PC-3 (cell line): ENCODE measurements around the gene SPATA18. TPM values are rescaled to one million over a fixed set of nuclear protein-coding genes. Genes with fewer than 3 reads are reported as not detected.
"Not testable (repeated sequence)": the region's sequence is repeated elsewhere in the genome, so short reads cannot be mapped to it uniquely, and the experiment has no call there.

ENCODE experiments used
- ATAC-seq: fragments of 200-7000 bp; cut with Tn5 transposase; 2 replicates; pipeline ENCODE4 v1.9.1; 2020; ENCODE audit warnings: mild to moderate bottlenecking, moderate library complexity
- BruUV-seq: library from RNA; stranded (reverse); fragments of 400-500 nt; replicated peaks from 2 replicates; lab custom pipeline; 2021; lab: Mats Ljungman, UMichigan
- CTCF ChIA-PET: fragments of 300-600 bp; sonication (Branson Sonifier 250); formaldehyde crosslinking; loops from one replicate; lab custom pipeline; 2022; ENCODE audit warnings: antibody characterized with exemption; lab: Charles Lee
- POLR2A ChIA-PET: fragments of 300-600 bp; sonication (Branson Sonifier 250); formaldehyde crosslinking; loops from one replicate; lab custom pipeline; 2022; ENCODE audit warnings: antibody characterized with exemption; ENCODE audit not compliant: unreplicated experiment; lab: Charles Lee
- DNase-seq: peaks from one replicate; pipeline ENCODE4 v3.0.0-alpha.2; 2015
- H2AFZ ChIP-seq: fragments of 300-600 bp; sonication (generic); 2 replicates; pipeline ENCODE4 v1.6.0; 2016; ENCODE audit warnings: antibody characterized with exemption, low read length
- H3F3A ChIP-seq: fragments of 300-600 bp; sonication (generic); one replicate; pipeline ENCODE4 v1.6.0; 2017; ENCODE audit warnings: antibody characterized with exemption, low read length, control low read depth, mild to moderate bottlenecking; ENCODE audit not compliant: unreplicated experiment
- H3K27ac ChIP-seq: fragments of 300-600 bp; sonication (generic); 2 replicates; pipeline ENCODE4 v1.5.1; 2016; ENCODE audit warnings: mild to moderate bottlenecking, low read length
- H3K27me3 ChIP-seq: fragments of 300-600 bp; sonication (generic); 2 replicates; pipeline ENCODE4 v1.6.1; 2016; ENCODE audit warnings: low read length, mixed read lengths
- H3K36me3 ChIP-seq: fragments of 300-600 bp; sonication (generic); 2 replicates; pipeline ENCODE4 v1.6.1; 2016; ENCODE audit warnings: low read depth, mixed run types, low read length, mixed read lengths
- H3K4me1 ChIP-seq: fragments of 300-600 bp; sonication (generic); 2 replicates; pipeline ENCODE4 v1.5.1; 2016; ENCODE audit warnings: low read length; ENCODE audit not compliant: insufficient read depth
- H3K4me2 ChIP-seq: fragments of 300-600 bp; sonication (generic); 2 replicates; pipeline ENCODE4 v1.6.0; 2016; ENCODE audit warnings: low read length
- H3K4me3 ChIP-seq: fragments of 300-600 bp; sonication (generic); 2 replicates; pipeline ENCODE4 v1.5.1; 2016; ENCODE audit warnings: mild to moderate bottlenecking, low read length, mixed read lengths
- H3K79me2 ChIP-seq: fragments of 300-600 bp; sonication (generic); 2 replicates; pipeline ENCODE4 v1.6.1; 2017; ENCODE audit warnings: low read length, mixed read lengths
- H3K9ac ChIP-seq: fragments of 300-600 bp; sonication (generic); 2 replicates; pipeline ENCODE4 v1.6.0; 2016; ENCODE audit warnings: mild to moderate bottlenecking, low read length
- H3K9me2 ChIP-seq: fragments of 300-600 bp; sonication (generic); replicated peaks from 2 replicates; pipeline ENCODE4 v1.6.1; 2016; ENCODE audit warnings: mixed run types, low read length, mixed read lengths
- H3K9me3 ChIP-seq: fragments of 300-600 bp; sonication (generic); 2 replicates; pipeline ENCODE4 v1.6.1; 2016; ENCODE audit warnings: low read length, mixed read lengths
- H4K20me1 ChIP-seq: fragments of 300-600 bp; sonication (generic); 2 replicates; pipeline ENCODE4 v1.6.1; 2016; ENCODE audit warnings: low read length, mixed read lengths
- EZH2 ChIP-seq: fragments of 300-600 bp; sonication (generic); IDR thresholded peaks from one replicate; pipeline ENCODE4 v1.6.1; 2017; ENCODE audit warnings: antibody characterized with exemption, mild to moderate bottlenecking, low read length; ENCODE audit not compliant: unreplicated experiment
- EZH2phosphoT487 ChIP-seq: fragments of 300-600 bp; sonication (generic); IDR thresholded peaks from 2 replicates; pipeline ENCODE4 v1.6.1; 2018; ENCODE audit warnings: mild to moderate bottlenecking, antibody characterized with exemption, low read length, borderline replicate concordance
- intact Hi-C: fragments of 100-400 bp; cut with micrococcal nuclease; formaldehyde crosslinking; loops from 2 replicates; pipeline ENCODE4 v1.9.0; 2023
- total RNA-seq: library from RNA; depleted of rRNA; stranded (reverse); fragments of >200 nt; gene quantifications from 2 replicates; pipeline ENCODE4 v1.2.3, GENCODE V29; 2014
- TF ChIP-seq, protein P1 (sequence below): fragments of 300-600 bp; sonication (generic); conservative IDR thresholded peaks from 2 replicates; pipeline ENCODE4 v1.5.1; 2017; ENCODE audit warnings: antibody characterized with exemption, low read depth, mild to moderate bottlenecking, low read length

Gene SPATA18
- total RNA-seq, 1 experiment from 2014 or later, result not detected

DNA sequence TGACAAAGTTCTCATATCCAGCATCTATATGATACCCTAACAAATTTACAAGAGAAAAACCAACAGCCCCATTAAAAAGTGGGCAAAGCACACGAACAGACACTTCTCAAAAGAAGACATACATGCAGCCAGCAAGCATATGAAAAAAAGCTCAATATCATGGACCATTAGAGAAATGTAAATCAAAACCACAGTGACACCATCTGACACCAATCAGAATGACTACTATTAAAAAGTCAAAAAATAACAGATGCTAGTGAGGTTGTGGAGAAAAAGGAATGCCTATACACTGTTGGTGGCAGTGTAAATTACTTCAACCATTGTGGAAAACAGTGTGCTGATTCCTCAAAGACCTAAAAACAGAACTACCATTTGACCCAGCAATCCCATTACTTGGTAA, 86.0 kb downstream of the SPATA18 start:
- H3K9me3 ChIP-seq, H3K27ac ChIP-seq, H3K4me3 ChIP-seq, POLR2A ChIA-PET, H3K9me2 ChIP-seq, H3K79me2 ChIP-seq, H3K9ac ChIP-seq, H3K4me2 ChIP-seq, H2AFZ ChIP-seq, H4K20me1 ChIP-seq, H3K4me1 ChIP-seq, H3F3A ChIP-seq, H3K36me3 ChIP-seq, BruUV-seq: not testable (repeated sequence)
- H3K27me3 ChIP-seq, result 0 out of 2 replicates have a peak, but pooled peaks cover 11% of the 10 kb centered on the region
- CTCF ChIA-PET, result interaction anchor here (0.6 to 1.0 kb wide), 4 partner anchors 23 to 845 kb away, joined by 3 to 6 read pairs (median 4); partner anchors contain the start of gene SGCB
- ATAC-seq (peak; percentile 53), DNase-seq (peak; percentile 28)
- intact Hi-C loops, result loop anchor here (1.0 to 2.0 kb wide), 3 partner anchors 34 to 252 kb away; no protein-coding TSS in a partner anchor
- TF ChIP-seq, protein P1, sequence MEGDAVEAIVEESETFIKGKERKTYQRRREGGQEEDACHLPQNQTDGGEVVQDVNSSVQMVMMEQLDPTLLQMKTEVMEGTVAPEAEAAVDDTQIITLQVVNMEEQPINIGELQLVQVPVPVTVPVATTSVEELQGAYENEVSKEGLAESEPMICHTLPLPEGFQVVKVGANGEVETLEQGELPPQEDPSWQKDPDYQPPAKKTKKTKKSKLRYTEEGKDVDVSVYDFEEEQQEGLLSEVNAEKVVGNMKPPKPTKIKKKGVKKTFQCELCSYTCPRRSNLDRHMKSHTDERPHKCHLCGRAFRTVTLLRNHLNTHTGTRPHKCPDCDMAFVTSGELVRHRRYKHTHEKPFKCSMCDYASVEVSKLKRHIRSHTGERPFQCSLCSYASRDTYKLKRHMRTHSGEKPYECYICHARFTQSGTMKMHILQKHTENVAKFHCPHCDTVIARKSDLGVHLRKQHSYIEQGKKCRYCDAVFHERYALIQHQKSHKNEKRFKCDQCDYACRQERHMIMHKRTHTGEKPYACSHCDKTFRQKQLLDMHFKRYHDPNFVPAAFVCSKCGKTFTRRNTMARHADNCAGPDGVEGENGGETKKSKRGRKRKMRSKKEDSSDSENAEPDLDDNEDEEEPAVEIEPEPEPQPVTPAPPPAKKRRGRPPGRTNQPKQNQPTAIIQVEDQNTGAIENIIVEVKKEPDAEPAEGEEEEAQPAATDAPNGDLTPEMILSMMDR, result peak; percentile 44; the same call in 1 of the 2 replicates

DNA sequence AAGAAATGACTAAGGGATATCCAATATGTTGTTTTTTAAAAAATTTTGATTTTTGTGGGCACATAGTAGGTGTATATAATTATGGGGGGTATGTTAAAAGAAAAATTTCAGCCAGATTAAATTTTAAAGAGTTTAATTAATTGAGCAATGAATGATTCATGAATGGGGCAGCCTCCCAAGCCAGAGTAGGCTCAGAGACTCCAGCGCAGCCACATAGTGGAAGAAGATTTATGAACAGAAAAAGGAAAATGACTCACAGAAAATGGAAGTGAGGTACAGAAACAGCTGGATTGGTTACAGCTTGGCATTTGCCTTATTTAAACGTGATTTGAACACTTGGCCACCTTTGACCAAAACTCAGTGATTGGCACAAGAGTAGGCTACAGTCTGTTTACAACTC, 91.7 kb downstream of the SPATA18 start:
- Histone ChIP-seq H3K9me3 (no peaks in the 10 kb centered on the region), H3K27ac (no peak overlapping the region), H3K4me2 (no peak overlapping the region), H3K9ac (no peak overlapping the region), H2AFZ (no peak overlapping the region), H3K79me2 (no peaks in the 10 kb centered on the region), H3K9me2 (no peaks in the 10 kb centered on the region), H3K27me3 (no peaks in the 10 kb centered on the region), H3F3A (no peaks in the 10 kb centered on the region), H3K4me3 (no peak overlapping the region), H4K20me1 (no peaks in the 10 kb centered on the region), H3K36me3 (no peaks in the 10 kb centered on the region), H3K4me1 (no peaks in the 10 kb centered on the region)
- CTCF ChIA-PET, result no interaction called here
- ATAC-seq (peak; percentile 18; the same call in 1 of the 2 replicates), DNase-seq (no peak)
- BruUV-seq, result no TSS peak
- no peak for TF ChIP-seq EZH2
- TF ChIP-seq EZH2phosphoT487, result no peak
- TF ChIP-seq, protein P1, result no peak
- POLR2A ChIA-PET, result no interaction called here
- intact Hi-C loops, result no loop called here

GRCh38 chr4:52143815-52144214, 92.7 kb downstream of the SPATA18 start:
- ChIA-PET POLR2A (no interaction called here), CTCF (no interaction called here)
- no peaks in the 10 kb centered on the region for H4K20me1 ChIP-seq
- H3F3A ChIP-seq, result no peaks in the 10 kb centered on the region
- H3K79me2 ChIP-seq, result no peaks in the 10 kb centered on the region
- no peaks in the 10 kb centered on the region for H3K9me2 ChIP-seq
- no peak for ATAC-seq
- no peak overlapping the region for H3K4me2 ChIP-seq
- no peak for DNase-seq
- no peaks in the 10 kb centered on the region for H3K36me3 ChIP-seq
- no peaks in the 10 kb centered on the region for H3K27me3 ChIP-seq
- no peak overlapping the region for H2AFZ ChIP-seq
- BruUV-seq, result no TSS peak
- no peak overlapping the region for H3K27ac ChIP-seq
- TF ChIP-seq EZH2phosphoT487, result no peak
- TF ChIP-seq EZH2, result no peak
- TF ChIP-seq, protein P1, result no peak
- no peak overlapping the region for H3K9ac ChIP-seq
- no peaks in the 10 kb centered on the region for H3K9me3 ChIP-seq
- H3K4me3 ChIP-seq, result no peak overlapping the region
- no peaks in the 10 kb centered on the region for H3K4me1 ChIP-seq
- intact Hi-C loops, result no loop called here
